ENCODE data around the gene MTERF4. TPM values are rescaled to one million over a fixed set of nuclear protein-coding genes. Genes with fewer than 3 reads are reported as not detected.

Gene MTERF4
- total RNA-seq, 1 experiment from 2014 or later = 13.6 TPM

DNA sequence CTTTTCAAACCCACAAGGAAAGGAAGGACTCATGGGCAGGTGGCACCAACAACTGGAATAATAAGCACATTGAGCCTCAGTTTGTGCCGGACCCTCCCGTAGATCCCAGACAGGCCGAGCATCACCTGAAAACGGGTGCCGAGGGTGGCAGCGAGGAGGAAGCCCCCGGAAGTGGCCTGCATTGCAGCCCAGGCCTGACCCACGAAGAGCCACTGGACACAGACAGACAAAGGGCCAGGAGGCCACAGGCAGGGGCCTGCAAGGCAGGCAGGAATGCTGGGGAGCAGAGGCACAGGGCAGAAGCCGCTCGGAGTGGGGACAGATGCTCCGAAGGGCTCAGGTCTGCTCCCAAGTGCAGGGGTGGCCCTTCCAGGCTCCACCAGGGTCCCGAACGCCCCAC, 31.7 kb downstream of the MTERF4 start:
- no peaks in the 10 kb centered on the region for H3F3A ChIP-seq (ENCODE audit: low read length, unreplicated experiment)
- H3K27ac ChIP-seq (ENCODE audit: low read length) = no peak overlapping the region
- no peak overlapping the region for H3K4me3 ChIP-seq (ENCODE audit: low read length)
- H3K9me2 ChIP-seq (replicated peaks; ENCODE audit: low read length) = no peaks in the 10 kb centered on the region
- BruUV-seq (replicated peaks) = no TSS peak
- no peaks in the 10 kb centered on the region for H3K27me3 ChIP-seq (ENCODE audit: low read length)
- H3K4me1 ChIP-seq (ENCODE audit: insufficient read depth, low read length) = no peaks in the 10 kb centered on the region
- H3K36me3 ChIP-seq (ENCODE audit: low read depth, low read length) = no peaks in the 10 kb centered on the region
- H2AFZ ChIP-seq (ENCODE audit: low read length) = no peak overlapping the region
- no peak overlapping the region for H3K4me2 ChIP-seq (ENCODE audit: low read length)
- TF ChIP-seq EZH2phosphoT487 (IDR thresholded peaks at IDR 0.05; ENCODE audit: borderline replicate concordance, low read length) = no peak
- intact Hi-C loops (cut with micrococcal nuclease) = no loop called here
- DNase-seq (no peak), ATAC-seq (no peak)
- H3K79me2 ChIP-seq (ENCODE audit: low read length) = no peaks in the 10 kb centered on the region
- H3K9ac ChIP-seq (ENCODE audit: low read length) = no peak overlapping the region
- ChIA-PET CTCF (no interaction called here), POLR2A (ENCODE audit: unreplicated experiment) (no interaction called here)
- no peaks in the 10 kb centered on the region for H3K9me3 ChIP-seq (ENCODE audit: low read length)
- no peaks in the 10 kb centered on the region for H4K20me1 ChIP-seq (ENCODE audit: low read length)

DNA sequence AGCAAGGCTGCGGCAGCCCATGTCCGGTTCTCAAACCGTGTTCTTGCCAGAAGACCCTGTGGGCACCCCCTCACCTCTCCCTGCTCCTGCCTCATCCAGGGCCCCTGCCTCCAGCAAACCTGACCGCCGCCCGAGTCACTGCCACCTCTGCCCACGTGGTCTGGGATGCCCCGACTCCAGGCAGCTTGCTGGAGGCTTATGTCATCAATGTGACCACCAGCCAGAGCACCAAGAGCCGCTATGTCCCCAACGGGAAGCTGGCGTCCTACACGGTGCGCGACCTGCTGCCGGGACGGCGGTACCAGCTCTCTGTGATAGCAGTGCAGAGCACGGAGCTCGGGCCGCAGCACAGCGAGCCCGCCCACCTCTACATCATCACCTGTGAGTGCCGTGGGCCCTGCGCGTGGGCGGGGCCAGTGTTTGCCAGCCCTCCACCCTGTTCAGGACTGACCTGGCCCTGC, 32.2 kb downstream of the MTERF4 start:
- POLR2A ChIA-PET (ENCODE audit: unreplicated experiment) = no interaction called here
- Histone ChIP-seq H3K4me1 (ENCODE audit: insufficient read depth, low read length) (no peaks in the 10 kb centered on the region), H3K9me3 (ENCODE audit: low read length) (no peaks in the 10 kb centered on the region), H2AFZ (ENCODE audit: low read length) (no peak overlapping the region), H3F3A (ENCODE audit: low read length, unreplicated experiment) (no peaks in the 10 kb centered on the region), H3K79me2 (ENCODE audit: low read length) (no peaks in the 10 kb centered on the region), H3K27ac (ENCODE audit: low read length) (no peak overlapping the region), H3K36me3 (ENCODE audit: low read depth, low read length) (no peaks in the 10 kb centered on the region), H3K9me2 (replicated peaks; ENCODE audit: low read length) (no peaks in the 10 kb centered on the region), H3K4me3 (ENCODE audit: low read length) (no peak overlapping the region), H3K9ac (ENCODE audit: low read length) (no peak overlapping the region), H4K20me1 (ENCODE audit: low read length) (no peaks in the 10 kb centered on the region), H3K27me3 (ENCODE audit: low read length) (no peaks in the 10 kb centered on the region), H3K4me2 (ENCODE audit: low read length) (no peak overlapping the region)
- intact Hi-C loops (cut with micrococcal nuclease) = no loop called here
- no peak for DNase-seq
- TF ChIP-seq EZH2phosphoT487 (IDR thresholded peaks at IDR 0.05; ENCODE audit: borderline replicate concordance, low read length) = no peak
- TF ChIP-seq, protein P1, sequence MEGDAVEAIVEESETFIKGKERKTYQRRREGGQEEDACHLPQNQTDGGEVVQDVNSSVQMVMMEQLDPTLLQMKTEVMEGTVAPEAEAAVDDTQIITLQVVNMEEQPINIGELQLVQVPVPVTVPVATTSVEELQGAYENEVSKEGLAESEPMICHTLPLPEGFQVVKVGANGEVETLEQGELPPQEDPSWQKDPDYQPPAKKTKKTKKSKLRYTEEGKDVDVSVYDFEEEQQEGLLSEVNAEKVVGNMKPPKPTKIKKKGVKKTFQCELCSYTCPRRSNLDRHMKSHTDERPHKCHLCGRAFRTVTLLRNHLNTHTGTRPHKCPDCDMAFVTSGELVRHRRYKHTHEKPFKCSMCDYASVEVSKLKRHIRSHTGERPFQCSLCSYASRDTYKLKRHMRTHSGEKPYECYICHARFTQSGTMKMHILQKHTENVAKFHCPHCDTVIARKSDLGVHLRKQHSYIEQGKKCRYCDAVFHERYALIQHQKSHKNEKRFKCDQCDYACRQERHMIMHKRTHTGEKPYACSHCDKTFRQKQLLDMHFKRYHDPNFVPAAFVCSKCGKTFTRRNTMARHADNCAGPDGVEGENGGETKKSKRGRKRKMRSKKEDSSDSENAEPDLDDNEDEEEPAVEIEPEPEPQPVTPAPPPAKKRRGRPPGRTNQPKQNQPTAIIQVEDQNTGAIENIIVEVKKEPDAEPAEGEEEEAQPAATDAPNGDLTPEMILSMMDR (conservative IDR thresholded peaks at IDR 0.05; ENCODE audit: low read depth, low read length) = no peak
- no peak for TF ChIP-seq EZH2 (IDR thresholded peaks at IDR 0.05; ENCODE audit: low read length, unreplicated experiment)
- BruUV-seq (replicated peaks) = no TSS peak
- ATAC-seq = no peak
- CTCF ChIA-PET = no interaction called here

DNA sequence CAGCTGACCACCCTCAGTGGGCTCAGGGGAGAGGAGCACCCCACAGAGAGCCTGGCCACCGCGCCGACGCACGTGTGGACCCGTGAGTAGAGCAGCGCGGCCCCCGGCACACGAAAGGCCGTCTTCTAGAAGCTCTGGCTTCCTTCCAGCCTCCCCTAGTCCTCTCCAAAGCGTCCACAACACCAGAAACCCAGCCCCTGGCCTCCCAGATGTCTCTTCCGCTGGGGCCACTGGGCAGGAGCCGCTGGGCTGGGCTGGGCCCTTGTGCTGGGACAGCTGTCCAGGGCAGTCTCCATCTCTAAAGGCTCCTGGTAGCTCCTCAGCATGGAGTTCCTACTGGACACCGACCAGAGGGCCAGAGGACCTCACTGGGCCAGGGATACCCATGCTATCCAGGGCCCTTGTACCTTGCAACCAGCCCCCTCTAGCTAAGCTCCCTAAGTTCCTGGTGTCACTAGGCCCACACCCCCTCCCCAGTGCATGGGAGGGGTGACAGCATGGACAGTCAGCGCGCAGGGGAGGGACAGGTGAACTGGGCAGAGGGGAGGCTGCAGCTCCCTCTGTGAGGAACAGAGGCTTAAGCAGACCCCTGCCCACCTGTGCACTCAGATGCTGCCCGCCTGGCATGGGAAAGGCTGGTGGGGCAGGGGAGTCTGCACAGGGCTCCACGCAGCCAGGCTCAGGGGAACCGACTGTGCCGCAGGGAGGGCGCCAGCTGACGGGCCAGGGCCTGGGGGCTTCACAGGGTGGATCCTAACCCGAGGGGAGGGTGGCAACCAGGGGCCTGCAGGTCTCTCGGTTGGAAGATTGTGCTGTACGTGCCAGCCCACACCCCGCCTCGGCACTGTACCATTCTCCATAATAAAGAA, 32.9 kb downstream of the MTERF4 start:
- Histone ChIP-seq H3K79me2 (ENCODE audit: low read length) (no peaks in the 10 kb centered on the region), H3K36me3 (ENCODE audit: low read depth, low read length) (no peaks in the 10 kb centered on the region), H3K4me2 (ENCODE audit: low read length) (no peak overlapping the region), H3K4me3 (ENCODE audit: low read length) (no peak overlapping the region), H3K9ac (ENCODE audit: low read length) (no peak overlapping the region), H3K27me3 (ENCODE audit: low read length) (no peaks in the 10 kb centered on the region), H2AFZ (ENCODE audit: low read length) (no peak overlapping the region), H4K20me1 (ENCODE audit: low read length) (no peaks in the 10 kb centered on the region), H3K9me2 (replicated peaks; ENCODE audit: low read length) (no peaks in the 10 kb centered on the region), H3K27ac (ENCODE audit: low read length) (no peak overlapping the region), H3K4me1 (ENCODE audit: insufficient read depth, low read length) (no peaks in the 10 kb centered on the region), H3F3A (ENCODE audit: low read length, unreplicated experiment) (no peaks in the 10 kb centered on the region), H3K9me3 (ENCODE audit: low read length) (no peaks in the 10 kb centered on the region)
- BruUV-seq (replicated peaks) = no TSS peak
- CTCF ChIA-PET = no interaction called here
- POLR2A ChIA-PET (ENCODE audit: unreplicated experiment) = no interaction called here
- TF ChIP-seq EZH2phosphoT487 (IDR thresholded peaks at IDR 0.05; ENCODE audit: borderline replicate concordance, low read length) (no peak), EZH2 (IDR thresholded peaks at IDR 0.05; ENCODE audit: low read length, unreplicated experiment) (no peak)
- ATAC-seq (no peak), DNase-seq (no peak)
- intact Hi-C loops (cut with micrococcal nuclease) = no loop called here

Measured in PC-3 (cell line).